Bone marrow (tissue), 2 donors: ENCODE measurements around the gene SFMBT2.
"Not testable (repeated sequence)": the region's sequence is repeated elsewhere in the genome, so short reads cannot be mapped to it uniquely, and the experiment has no call there.

Source experiments
- DNase-seq, 2 donors: peaks; one replicate each; lab custom pipeline; 2025; lab: John Stamatoyannopoulos, UW

Gene SFMBT2

DNA sequence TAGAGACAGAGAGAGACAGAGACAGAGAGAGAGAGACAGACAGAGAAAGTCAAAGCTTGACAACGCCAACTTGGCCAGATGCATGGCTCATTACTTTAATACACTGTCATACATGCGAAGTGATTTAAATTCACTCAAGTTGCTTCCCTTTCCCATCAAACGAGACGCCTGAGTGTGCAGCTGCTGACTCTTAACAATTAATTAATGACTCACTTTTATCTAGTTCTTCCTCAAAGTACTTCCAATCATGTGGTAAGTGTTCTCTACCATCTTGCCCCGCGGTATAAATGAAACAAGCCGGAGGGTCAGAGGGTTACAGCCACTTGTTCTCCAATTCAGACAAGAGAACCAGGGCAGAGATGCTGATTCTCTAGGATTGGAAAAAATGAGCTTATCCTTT, 90.8 kb downstream of the SFMBT2 start:
- DNase-seq = no peak

DNA sequence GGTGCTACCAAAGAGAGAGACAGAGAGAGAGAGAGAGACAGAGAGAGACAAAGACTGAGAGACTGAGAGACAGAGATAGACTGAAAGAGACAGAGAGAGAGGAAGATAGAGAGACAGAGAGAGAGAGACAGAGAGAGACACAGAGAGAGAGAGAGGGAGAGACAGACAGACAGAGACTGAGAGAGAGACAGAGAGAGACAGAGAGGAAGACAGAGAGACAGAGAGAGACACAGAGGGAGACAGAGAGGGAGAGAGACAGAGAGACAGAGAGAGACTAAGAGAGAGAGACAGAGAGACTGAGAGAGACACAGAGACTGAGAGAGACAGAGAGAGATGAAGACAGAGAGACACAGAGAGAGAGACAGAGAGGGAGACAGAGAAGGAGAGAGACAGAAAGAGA, 91.2 kb downstream of the SFMBT2 start:
- no peak for DNase-seq

DNA sequence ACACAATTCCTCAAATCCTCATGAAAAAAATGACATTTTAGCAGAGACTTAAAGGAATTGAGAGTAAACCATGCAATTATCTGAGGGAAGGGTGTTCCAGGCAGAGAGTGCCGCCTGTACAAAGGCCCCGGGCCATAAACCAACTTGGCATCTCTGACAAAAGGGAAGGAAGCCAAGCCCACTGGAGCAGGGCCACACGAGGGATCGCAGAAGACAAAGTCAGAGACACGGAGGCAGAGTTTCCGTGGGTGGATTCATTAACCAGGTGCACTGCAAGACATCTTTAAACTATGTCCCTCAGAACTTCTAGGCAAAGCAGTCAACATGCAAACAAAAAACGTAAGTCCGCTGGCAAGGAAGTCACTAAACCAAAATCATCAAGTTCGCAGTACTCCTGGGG, 92.0 kb downstream of the SFMBT2 start:
- DNase-seq = no peak

DNA sequence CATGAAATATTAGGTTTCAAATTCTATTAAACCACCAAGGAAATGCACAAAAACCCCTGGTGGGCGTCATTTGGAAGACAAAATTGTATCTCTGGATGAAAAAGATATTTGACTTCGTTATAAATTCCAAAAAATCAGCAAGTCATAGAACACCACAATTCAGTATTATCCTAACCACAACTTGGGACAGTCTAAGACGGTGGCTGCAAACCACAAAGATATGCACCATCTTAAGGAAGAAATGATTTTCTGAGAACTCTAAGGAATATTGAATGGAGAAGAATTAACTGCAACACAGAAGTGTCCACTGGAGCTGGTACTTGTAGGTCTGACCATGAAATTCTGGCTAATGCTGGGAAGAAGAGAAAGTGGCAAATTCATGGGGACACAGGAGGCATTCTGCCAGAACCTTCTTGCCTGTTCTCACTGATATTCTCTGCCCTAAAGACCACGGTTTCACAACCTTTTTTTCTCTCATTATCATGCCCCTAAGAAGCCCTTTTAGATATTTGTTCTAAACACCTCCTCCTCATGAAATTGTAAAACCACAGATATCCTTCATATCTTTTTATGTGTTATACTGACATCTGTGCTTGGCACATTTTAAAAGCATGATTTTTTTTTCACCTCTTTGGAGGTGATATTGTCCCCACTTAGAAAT, 92.9 kb downstream of the SFMBT2 start:
- no peak for DNase-seq

DNA sequence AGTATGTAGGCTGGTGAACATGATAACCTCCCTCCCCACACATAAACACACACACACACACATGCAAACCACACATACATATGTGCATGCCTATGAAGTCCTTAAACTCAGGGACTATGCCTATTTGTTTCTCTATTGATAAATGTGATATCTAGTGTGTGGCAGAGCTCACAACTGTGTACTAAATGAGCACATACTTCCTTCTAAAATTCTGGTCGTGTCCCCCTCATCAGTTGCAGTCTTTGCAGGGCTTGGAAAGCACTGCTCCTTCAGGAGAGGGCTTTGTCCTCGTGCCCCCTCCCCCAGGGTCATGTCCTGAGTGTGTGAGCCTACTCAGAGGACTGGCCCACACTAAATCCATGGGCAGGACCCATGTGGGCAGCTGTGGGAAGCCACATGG, 94.0 kb downstream of the SFMBT2 start:
- DNase-seq = no peak

DNA sequence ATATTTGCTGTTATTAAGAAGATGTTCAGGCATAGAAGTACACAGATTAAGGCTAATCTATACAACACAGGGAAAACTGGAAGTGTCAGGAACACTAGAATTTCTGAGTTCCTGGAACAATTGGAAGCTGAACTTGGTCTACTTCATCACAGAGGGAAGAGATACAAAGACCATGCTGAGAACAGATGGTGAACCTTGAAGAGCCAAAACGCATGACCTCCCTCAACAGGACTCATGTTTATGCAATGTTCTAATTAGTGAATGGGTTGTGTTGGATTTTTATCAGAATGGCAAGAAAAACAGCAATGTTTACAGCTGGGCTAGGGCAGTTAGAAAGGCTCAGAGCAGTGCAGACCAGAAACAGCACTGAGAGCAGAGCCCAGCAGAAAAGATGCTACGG, 94.9 kb downstream of the SFMBT2 start:
- DNase-seq = no peak

DNA sequence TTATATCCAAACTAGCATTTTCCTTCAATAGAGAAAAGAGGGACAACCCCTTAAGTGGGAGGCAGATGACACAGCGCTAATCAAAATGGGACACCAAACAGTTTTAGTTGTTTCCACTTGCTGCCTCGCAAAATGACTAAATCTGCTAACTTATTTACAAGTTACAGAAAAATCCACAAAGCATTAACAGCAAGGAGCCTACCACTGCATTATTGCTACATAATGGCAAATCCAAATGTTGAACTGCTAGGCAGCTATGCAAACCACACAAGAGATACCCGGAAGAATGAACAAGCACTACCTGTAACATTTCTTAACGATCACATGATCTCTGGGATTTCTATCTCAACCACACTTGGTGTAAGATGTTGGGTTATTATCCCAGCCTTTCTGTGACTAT, 96.7 kb downstream of the SFMBT2 start:
- no peak for DNase-seq

DNA sequence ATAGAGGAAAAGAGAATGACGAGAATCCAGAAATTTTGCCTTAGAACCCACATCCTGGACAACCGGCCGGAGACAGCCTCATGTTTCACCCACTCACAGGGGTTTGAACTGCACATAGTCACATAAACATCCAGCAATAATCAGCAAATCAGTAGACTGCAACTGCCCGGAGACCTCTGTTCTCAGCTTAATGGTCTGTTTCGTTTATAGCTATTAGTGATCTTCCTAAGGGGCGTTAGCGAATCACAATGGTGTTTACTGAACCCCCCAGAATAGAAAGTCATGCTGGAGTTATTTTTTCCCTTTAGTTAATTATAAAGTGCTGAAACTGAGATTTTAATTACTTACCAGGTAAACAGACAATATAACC, 98.4 kb downstream of the SFMBT2 start:
- DNase-seq = no peak

DNA sequence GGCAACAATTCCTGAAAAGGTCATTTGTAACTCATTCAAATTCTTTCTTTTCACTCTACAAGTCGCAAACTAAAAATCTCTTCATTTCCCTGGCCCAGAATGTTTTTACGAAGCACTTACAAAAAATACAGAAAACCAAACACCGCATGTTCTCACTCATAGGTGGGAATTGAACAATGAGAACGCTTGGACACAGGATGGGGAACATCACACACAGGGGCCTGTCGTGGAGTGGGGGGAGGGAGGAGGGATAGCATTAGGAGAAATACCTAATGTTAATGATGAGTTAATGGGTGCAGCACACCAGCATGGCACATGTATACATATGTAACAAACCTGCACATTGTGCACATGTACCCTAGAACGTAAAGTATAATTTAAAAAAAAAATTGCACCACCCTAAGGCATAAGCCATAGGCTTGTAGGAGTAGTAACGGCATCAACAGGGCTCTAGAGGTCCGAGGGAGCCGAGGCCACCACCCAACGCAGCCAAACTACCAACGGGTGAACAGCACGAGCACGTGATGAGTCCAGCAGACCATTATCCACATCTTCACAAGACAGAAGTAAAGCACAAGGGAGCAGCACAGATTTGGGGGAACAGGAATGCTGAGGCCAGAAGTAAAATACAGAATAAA, 98.9 kb downstream of the SFMBT2 start:
- not testable (repeated sequence) for DNase-seq

DNA sequence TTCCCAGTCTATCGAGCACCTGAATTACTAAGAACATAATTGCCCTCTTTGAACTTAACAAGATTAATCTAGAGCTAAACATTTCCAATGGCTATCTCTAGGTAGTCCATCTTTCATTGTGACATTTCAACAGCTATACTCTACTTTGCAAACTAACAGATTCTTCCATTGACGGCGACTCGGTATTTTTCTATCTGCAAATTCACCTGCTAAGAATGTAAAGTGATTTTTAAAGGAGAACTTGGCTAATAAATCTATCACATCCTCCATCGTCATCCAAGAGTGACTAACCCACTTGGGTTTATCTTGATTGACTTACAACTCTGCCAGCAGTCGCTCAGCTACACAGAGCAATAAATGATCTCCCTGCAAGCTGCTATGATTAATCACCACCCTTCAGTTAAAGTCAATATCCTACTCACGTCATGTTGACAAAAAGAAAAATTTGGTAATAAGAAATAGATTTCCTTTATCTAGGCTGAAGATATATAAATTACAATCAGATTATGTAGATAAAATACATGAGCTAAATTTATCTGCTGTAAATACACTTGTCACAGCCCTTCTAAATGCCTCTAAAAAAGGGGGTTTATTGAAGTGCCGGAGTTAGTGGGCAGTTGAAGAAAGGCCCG, 99.5 kb downstream of the SFMBT2 start:
- DNase-seq = no peak

DNA sequence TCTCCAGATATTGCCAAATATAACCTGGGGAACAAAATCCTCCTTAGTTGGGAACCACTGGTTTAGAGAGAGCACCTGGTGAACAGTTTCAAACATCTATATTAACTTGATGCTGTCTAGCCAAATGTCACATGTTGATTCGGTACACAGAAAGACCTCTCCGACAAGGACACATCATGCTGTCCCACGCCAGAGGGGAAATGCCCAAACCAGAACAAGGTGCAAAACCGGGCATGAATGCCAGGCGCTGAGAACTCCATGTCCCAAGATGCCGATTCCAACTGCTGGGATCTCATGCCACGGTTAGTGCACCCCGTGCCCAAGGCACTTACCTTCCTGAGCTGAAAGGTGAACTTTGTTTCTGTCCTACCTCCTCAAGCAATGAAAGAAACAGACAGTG, 100.8 kb downstream of the SFMBT2 start:
- DNase-seq = no peak

DNA sequence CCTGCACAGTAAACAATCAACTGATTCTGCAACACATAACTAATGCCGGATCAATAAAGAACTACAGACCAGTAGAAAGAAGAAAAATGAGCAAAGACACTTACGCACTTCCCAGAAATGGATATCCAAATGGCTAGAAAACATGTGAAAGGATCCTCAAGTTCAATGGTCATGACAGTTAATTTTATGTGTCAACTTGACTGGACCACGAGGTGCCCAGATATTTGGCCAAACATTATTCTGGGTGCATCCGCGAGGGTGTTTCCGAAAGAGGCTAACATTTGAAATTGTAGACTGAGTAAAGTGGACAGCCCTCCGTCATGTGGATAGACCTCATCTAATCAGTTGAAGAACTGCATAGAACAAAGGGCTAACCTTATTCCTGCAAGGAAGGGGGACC, 102.0 kb downstream of the SFMBT2 start:
- DNase-seq = no peak

DNA sequence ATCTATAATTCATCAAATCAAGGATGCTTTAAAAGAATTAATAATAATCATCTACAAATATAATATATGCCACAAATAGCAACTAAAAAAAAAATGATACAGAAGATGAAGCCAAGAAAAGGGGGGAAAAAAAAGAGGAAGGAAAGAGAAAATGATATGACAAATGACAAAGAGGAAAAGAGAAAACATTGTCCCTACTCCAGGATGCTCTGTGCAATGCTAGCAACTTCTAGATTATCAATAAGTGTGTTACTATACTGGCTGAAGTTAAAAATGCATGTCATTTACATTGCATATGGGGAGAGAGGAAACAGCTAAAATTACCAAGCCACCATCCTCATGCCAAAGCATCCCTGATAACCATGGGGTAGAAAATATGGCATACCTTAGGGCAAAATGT, 104.2 kb downstream of the SFMBT2 start:
- no peak for DNase-seq

DNA sequence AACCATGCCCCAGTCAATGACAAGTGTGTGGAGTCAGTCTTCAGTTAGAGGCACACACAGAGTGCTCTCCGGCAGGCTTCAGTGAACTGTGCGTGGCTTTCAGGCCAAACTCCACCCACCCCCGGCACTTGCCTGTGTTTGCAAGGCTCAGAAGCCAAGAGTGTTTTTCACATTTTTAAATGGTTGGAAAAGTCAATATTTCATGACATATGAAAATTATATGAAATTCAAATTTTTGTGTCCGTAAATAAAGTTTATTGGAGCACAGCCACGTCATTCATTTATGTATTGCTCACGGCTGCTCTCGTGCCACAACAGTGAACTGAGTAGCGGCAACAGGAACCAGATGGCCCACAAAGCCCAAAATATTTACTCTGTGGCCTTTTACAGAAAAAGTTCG, 104.7 kb downstream of the SFMBT2 start:
- no peak for DNase-seq

DNA sequence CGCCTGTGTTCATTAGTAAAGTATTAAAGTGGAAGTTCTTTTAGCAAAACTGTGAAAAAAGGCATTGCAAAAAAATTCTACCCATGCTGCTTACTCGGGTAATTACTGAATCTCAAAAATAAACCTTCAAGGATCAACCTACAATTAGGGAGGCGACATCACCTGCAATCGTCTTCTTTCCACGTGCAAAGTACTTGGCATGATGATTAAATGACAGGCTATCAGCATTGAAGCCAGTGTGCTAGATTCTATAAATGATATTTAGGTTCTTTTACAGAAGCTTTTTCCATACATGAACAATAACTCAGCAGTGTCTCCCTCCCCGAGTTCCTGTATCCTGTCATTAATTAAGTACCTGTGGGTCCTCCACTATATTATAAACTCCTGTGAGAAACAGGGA, 105.8 kb downstream of the SFMBT2 start:
- no peak for DNase-seq

DNA sequence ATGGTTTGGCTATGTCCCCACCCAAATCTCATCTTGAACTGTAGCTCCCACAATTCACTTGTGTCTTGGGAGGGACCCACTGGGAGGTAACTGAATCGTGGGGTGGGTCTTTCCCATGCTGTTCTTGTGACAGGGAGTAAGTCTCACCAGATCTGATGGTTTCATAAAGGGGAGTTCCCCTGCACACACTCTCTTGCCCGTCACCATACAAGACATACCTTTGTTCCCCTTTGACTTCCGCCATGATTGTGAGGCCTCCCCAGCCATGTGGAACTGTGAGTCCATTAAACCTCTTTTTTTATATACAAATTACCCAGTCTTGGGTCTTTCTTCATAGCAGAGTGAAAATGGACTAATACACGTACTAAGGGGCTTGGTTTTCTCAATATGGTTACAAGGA, 106.7 kb downstream of the SFMBT2 start:
- no peak for DNase-seq

DNA sequence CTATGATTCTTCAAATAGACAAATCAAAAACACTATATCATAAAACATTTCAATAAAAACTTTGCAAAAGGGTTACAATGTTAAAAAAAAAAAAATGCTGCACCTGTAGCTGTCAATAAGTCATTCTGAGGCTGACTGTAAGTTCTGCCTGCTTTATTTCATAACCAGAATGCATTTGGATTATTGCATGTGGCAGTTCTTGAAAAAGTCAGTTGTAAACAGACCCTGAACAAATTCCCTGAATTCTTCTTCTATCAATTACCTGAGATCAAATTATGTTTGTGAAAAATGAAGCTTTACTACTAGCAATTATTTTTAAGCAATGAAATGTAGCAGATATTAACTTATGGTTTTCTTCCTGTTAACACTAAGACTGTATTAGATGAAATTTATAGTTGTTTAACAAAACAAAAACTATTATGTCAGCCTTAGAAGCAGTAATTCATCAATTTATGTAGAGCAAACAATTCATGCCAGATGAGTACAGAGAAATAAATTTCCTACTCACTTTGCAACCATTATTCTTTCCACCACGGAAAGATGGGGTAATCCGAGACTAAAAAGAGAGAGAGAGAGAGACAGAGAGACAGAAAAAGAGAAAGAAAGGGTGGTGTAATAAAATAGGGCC, 107.8 kb downstream of the SFMBT2 start:
- DNase-seq = no peak

DNA sequence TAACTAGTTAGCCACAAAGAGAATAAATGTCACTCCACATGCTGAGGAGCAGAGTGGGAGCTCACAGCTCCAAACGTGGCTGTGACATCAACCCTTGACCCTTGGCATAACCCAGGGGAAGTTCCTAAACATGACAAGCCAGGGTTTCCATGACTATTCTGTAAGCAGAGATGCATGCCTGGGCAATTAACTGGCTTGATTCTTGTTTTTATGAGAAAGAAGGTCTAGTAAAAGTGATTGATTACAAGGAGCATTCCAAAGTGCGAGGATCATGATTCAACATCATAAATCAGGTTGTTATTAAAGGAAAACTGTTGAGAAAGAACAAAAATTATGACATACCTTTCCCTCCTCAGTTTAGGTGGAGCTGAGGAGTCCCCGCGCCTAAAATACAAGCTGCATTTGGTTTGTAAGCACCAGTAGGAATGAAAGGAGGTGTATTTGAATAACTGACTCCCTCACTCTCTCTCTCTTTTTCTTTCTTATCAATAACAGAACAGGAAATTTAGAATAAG, 108.4 kb downstream of the SFMBT2 start:
- DNase-seq = no peak

DNA sequence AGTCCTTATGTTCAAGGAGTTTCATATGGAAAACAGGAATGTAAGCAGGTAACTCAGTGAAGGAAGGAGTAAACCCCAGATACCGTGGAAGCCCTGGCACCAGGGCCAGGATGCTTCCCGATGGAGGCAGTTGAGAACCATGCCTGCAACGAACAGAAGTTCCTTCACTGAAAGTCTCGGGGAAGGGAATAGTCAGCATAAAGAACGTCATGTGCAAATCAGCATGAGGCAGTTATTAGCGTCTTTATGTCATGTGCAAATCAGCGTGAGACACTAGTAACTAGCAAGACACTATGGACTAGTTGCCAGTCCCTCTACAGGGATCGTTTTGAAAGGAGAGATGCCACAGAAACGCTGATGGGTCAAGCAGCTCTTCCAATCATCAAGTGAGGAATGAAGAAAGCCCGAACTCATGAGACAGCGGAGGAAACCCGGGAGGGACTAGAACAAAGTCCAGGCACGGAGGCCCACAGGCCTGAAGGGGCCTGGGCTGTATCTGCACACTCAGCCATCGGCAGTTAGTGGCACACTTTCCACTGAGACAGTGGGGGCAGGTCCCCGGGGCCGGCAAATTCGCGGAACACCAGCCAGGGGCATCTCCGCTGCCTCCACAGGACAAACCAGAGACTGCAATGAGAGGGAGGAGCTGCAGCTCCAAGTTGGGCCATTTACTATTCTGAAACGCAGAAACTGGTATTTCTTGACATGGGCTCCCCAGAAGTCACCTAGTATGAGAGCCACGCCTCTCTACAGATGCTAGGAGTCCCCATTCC, 109.6 kb downstream of the SFMBT2 start:
- no peak for DNase-seq

DNA sequence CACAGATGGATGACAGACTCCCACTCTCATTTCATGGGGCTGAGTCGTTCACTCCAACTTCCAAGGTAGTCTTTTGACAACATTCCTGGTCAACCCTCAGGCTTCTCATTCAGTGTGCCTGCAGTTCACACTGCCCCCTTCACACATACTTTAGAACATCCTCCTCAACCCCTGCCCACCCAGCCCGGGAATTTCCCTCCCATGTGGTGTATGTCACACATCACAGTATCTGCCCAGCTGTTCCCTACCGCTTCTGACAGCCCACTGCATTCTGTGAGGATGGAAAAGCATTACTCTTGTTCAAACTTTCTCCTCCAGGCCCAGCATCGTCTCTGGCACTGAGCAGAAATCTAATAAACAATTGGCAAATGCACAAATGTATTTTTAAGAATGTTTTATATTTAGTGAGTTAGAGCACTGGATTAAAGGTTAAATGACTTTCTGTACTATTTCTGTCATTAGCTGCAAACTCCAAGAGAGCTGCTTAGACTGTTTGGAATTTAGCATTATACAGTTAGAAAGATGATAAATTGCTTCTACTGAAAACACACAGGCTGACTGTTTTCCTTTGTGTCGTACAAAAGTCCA, 110.4 kb downstream of the SFMBT2 start:
- no peak for DNase-seq

DNA sequence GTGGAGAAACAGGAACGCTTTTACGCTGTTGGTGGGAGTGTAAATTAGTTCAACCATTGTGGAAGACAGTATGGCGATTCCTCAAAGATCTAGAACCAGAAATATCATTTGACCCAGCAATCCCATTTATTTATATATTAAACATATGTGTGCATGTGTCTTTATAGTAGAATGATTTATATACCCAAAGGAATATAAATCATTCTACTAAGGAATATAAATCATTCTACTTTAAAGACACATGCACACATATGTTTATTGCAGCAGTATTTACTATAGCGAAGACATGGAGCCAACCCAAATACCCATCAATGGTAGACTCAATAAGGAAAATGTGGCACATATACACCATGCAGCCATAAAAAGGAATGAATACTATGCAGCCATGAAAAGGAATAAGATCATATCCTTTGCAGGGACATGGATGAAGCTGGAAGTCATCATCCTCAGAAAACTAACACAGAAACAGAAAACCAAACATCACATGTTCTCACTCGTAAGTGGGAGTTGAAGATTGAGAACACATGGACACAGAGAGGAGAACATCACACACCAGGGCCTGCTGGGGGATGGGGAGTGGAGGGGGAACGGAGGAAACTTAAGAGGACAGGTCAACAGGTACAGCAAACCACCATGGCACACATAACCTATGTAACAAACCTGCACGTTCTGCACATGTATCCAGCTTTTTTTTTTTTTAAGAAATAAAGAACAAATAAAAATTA, 111.1 kb downstream of the SFMBT2 start:
- DNase-seq = not testable (repeated sequence)
